Uterus (tissue), 4 donors: Measurements from ENCODE around the gene INF2. TPM values are rescaled to one million over a fixed set of nuclear protein-coding genes. Genes with fewer than 3 reads are reported as not detected.
"Not testable (repeated sequence)": the region's sequence is repeated elsewhere in the genome, so short reads cannot be mapped to it uniquely, and the experiment has no call there.

ENCODE experiments used
- DNase-seq, 2 donors: peaks; one replicate each; pipeline ENCODE4 v3.0.0-alpha.2; 2019 to 2020
- H3K27ac ChIP-seq, 2 donors: fragments of 200-600 bp; sonication (generic); 1 replicate in 1 of 2; 2 replicates in 1 of 2; pipeline ENCODE4 v1.5.1; 2016 to 2018
- H3K27me3 ChIP-seq, 2 donors: fragments of 200-600 bp; sonication (generic); one replicate each; pipeline ENCODE4 v1.5.1; 2018 to 2019; ENCODE audit warnings: control low read depth in 1 of 2
- H3K36me3 ChIP-seq, 2 donors: fragments of 200-600 bp; sonication (generic); one replicate each; pipeline ENCODE4 v1.5.1; 2019; ENCODE audit warnings: control low read depth in 1 of 2
- H3K4me1 ChIP-seq, 2 donors: fragments of 200-600 bp; sonication (generic); one replicate each; pipeline ENCODE4 v1.5.1; 2018 to 2019; ENCODE audit warnings: control low read depth in 1 of 2
- H3K4me3 ChIP-seq, 2 donors: fragments of 200-600 bp; sonication (generic); 1 replicate in 1 of 2; 2 replicates in 1 of 2; pipeline ENCODE4 v1.5.1; 2018 to 2019; ENCODE audit warnings: mild to moderate bottlenecking in 1 of 2
- H3K9me3 ChIP-seq, 2 donors: fragments of 200-600 bp; sonication (generic); one replicate each; pipeline ENCODE4 v1.5.1; 2019; ENCODE audit warnings: control low read depth in 1 of 2
- POLR2A ChIP-seq, 2 donors: fragments of 450-650 bp; IDR thresholded peaks; one replicate each; pipeline ENCODE4 v1.6.1; 2016; ENCODE audit warnings: antibody characterized with exemption in 2 of 2, mild to moderate bottlenecking in 1 of 2, moderate library complexity in 1 of 2
- intact Hi-C: fragments of 100-400 bp; cut with DNase I; formaldehyde crosslinking; loops from one replicate; pipeline ENCODE4 v1.15.1; 2023; ENCODE audit warnings: low total_unique reads
- total RNA-seq, 4 donors: library from RNA; depleted of rRNA in 3 of 4; stranded (reverse); fragments of >200 nt in 3 of 4; gene quantifications; one replicate each; pipeline versions ENCODE4 v1.1.0 to v1.2.4, GENCODE V29; 2014 to 2023
- TF ChIP-seq, protein P1 (sequence below), 4 experiments: fragments of 200-600 bp in 2 of 4; fragments of 450-650 bp in 2 of 4; sonication (generic) in 2 of 4; IDR thresholded peaks; one replicate each; pipeline ENCODE4 v1.5.1; 2016 to 2019; ENCODE audit warnings: antibody characterized with exemption in 4 of 4, mild to moderate bottlenecking in 2 of 4, moderate library complexity in 1 of 4
- donor health status: DM: yes; HTN: yes; CAD: no.

The INF2 gene
- total RNA-seq, 4 donors from 2014 or later = 13.5 to 79.4 (median 44.6) TPM

GRCh38 chr14:104726600-104727451, 37.4 kb downstream of the INF2 start:
- no peaks in the 10 kb centered on the region for H3K9me3 ChIP-seq
- DNase-seq = no peak
- no peaks in the 10 kb centered on the region for H3K27me3 ChIP-seq
- no peak overlapping the region for H3K27ac ChIP-seq
- H3K4me3 ChIP-seq = no peak overlapping the region
- H3K36me3 ChIP-seq = no peaks in the 10 kb centered on the region
- TF ChIP-seq, protein P1, sequence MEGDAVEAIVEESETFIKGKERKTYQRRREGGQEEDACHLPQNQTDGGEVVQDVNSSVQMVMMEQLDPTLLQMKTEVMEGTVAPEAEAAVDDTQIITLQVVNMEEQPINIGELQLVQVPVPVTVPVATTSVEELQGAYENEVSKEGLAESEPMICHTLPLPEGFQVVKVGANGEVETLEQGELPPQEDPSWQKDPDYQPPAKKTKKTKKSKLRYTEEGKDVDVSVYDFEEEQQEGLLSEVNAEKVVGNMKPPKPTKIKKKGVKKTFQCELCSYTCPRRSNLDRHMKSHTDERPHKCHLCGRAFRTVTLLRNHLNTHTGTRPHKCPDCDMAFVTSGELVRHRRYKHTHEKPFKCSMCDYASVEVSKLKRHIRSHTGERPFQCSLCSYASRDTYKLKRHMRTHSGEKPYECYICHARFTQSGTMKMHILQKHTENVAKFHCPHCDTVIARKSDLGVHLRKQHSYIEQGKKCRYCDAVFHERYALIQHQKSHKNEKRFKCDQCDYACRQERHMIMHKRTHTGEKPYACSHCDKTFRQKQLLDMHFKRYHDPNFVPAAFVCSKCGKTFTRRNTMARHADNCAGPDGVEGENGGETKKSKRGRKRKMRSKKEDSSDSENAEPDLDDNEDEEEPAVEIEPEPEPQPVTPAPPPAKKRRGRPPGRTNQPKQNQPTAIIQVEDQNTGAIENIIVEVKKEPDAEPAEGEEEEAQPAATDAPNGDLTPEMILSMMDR (IDR thresholded peaks at IDR 0.05) = no peak
- TF ChIP-seq POLR2A (IDR thresholded peaks at IDR 0.05) = no peak
- H3K4me1 ChIP-seq = peaks cover 0 to 22% of the 10 kb centered on the region in 2 donors
- intact Hi-C loops = no loop called here

GRCh38 chr14:104728631-104729030, 39.2 kb downstream of the INF2 start:
- Histone ChIP-seq H3K27me3 (no peaks in the 10 kb centered on the region), H3K9me3 (no peaks in the 10 kb centered on the region), H3K27ac (no peak overlapping the region), H3K4me3 (no peak overlapping the region), H3K4me1 (peaks cover 0 to 13% of the 10 kb centered on the region in 2 donors), H3K36me3 (no peaks in the 10 kb centered on the region)
- intact Hi-C loops = no loop called here
- TF ChIP-seq, protein P1 (IDR thresholded peaks at IDR 0.05) = no peak
- no peak for TF ChIP-seq POLR2A (IDR thresholded peaks at IDR 0.05)
- no peak for DNase-seq

DNA sequence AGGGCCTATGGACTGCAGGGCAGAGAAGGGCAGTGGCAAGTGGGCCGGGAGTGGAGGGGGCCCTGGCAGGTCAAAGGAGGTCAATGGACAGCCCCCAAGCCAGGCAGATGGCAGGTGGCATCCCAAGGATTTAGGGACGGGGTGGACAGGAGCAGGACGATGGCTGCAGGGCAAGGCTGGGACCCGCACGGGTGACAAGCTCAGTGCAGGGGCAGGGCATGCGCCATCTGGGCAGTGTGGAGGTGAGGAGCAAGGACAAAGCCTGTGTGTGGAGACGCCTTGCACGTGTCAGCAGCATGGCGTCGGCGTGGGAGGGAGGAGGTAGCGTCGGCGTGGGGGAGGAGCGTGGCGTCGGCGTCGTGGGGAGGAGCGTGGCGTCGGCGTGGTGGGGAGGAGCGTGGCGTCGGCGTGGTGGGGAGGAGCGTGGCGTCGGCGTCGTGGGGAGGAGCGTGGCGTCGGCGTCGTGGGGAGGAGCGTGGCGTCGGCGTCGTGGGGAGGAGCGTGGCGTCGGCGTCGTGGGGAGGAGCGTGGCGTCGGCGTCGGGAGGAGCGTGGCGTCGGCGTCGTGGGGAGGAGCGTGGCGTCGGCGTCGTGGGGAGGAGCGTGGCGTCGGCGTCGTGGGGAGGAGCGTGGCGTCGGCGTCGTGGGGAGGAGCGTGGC, 39.9 kb downstream of the INF2 start:
- H3K9me3 ChIP-seq, H3K27ac ChIP-seq, H3K27me3 ChIP-seq, H3K36me3 ChIP-seq, DNase-seq, intact Hi-C loops, H3K4me3 ChIP-seq, H3K4me1 ChIP-seq: not testable (repeated sequence)

DNA sequence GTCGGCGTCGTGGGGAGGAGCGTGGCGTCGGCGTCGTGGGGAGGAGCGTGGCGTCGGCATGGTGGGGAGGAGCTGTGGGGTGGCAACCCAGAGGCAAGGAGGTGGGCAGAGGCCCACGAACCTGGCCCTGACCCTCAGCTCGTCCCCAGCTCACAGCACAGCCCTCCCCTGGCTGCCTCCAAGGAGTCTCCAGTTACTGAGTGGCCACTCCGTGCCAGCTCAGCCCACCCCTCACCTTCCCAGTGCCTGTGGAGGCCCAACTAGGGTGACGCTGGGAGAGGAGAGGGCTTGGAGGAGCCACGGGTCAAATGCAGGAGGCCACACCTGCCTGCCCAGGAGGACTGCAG, 40.4 kb downstream of the INF2 start:
- Histone ChIP-seq H3K27ac (no peak overlapping the region), H3K27me3 (no peaks in the 10 kb centered on the region), H3K36me3 (no peaks in the 10 kb centered on the region), H3K4me3 (no peak overlapping the region), H3K9me3 (no peaks in the 10 kb centered on the region), H3K4me1 (peaks cover 0 to 4% of the 10 kb centered on the region in 2 donors)
- intact Hi-C loops = no loop called here
- TF ChIP-seq, protein P1 (IDR thresholded peaks at IDR 0.05) = no peak
- no peak for TF ChIP-seq POLR2A (IDR thresholded peaks at IDR 0.05)
- no peak for DNase-seq

DNA sequence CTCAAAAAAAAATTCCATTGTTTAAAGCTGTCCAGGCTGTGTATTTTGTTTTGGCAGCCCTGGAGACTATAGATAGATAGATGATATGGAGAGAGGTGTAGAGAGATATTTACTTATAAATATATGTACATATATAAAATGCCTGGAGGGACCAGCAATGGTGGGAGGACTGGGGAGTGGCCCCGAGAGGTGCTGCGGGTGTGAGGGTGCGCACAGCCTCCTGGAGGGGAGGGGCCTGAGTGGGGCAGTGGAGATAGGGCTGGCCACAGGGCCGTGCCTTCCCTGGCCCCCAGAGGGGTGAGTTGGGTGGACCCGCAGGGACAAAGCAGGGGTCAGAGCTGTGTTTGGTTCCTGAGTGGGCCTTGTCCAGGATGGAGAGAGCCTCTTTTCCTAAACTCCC, 41.1 kb downstream of the INF2 start:
- no peaks in the 10 kb centered on the region for H3K27me3 ChIP-seq
- DNase-seq = no peak
- no peak overlapping the region for H3K27ac ChIP-seq
- no peaks in the 10 kb centered on the region for H3K36me3 ChIP-seq
- no peak overlapping the region for H3K4me3 ChIP-seq
- intact Hi-C loops = no loop called here
- no peaks in the 10 kb centered on the region for H3K9me3 ChIP-seq
- no peak for TF ChIP-seq POLR2A (IDR thresholded peaks at IDR 0.05)
- TF ChIP-seq, protein P1 (IDR thresholded peaks at IDR 0.05) = no peak
- no peaks in the 10 kb centered on the region for H3K4me1 ChIP-seq
